RWPE2 (cell line): Measurements from ENCODE around the gene DNAL1.

Experiments used
- ATAC-seq: fragments of 200-7000 bp; cut with Tn5 transposase; 3 replicates; pipeline ENCODE4 v1.9.1; 2021; ENCODE audit warnings: low read depth
- DNase-seq: peaks from one replicate; pipeline ENCODE4 v3.0.0-alpha.2; 2020; ENCODE audit warnings: low spot score
- H3K27ac ChIP-seq: fragments of 450-650 bp; 2 replicates; pipeline ENCODE4 v1.5.1; 2017; ENCODE audit warnings: mild to moderate bottlenecking; ENCODE audit not compliant: poor library complexity, severe bottlenecking
- H3K27me3 ChIP-seq: fragments of 250-450 bp; sonication (Bioruptor Pico); 2 replicates; pipeline ENCODE4 v1.5.1; 2021; ENCODE audit warnings: mild to moderate bottlenecking, moderate library complexity; ENCODE audit not compliant: insufficient read depth, poor library complexity, severe bottlenecking
- H3K36me3 ChIP-seq: fragments of 250-450 bp; sonication (Bioruptor Pico); 2 replicates; pipeline ENCODE4 v1.5.1; 2020; ENCODE audit warnings: low read depth, mild to moderate bottlenecking, moderate library complexity
- H3K4me1 ChIP-seq: fragments of 250-450 bp; sonication (Bioruptor Pico); 2 replicates; pipeline ENCODE4 v1.5.1; 2021; ENCODE audit warnings: mild to moderate bottlenecking, moderate library complexity; ENCODE audit not compliant: insufficient read depth, poor library complexity, severe bottlenecking
- H3K4me3 ChIP-seq: fragments of 250-450 bp; sonication (Bioruptor Pico); 2 replicates; pipeline ENCODE4 v1.5.1; 2021; ENCODE audit warnings: mild to moderate bottlenecking, moderate library complexity; ENCODE audit not compliant: severe bottlenecking
- H3K9me3 ChIP-seq: fragments of 250-450 bp; sonication (Bioruptor Pico); 2 replicates; pipeline ENCODE4 v1.5.1; 2021; ENCODE audit warnings: mild to moderate bottlenecking, moderate library complexity; ENCODE audit not compliant: severe bottlenecking
- TF ChIP-seq, protein P1 (sequence below): fragments of 450-650 bp; IDR thresholded peaks from one replicate; pipeline ENCODE4 v1.5.1; 2017; ENCODE audit warnings: mild to moderate bottlenecking, moderate library complexity; ENCODE audit not compliant: poor library complexity, severe bottlenecking

The DNAL1 gene

DNA sequence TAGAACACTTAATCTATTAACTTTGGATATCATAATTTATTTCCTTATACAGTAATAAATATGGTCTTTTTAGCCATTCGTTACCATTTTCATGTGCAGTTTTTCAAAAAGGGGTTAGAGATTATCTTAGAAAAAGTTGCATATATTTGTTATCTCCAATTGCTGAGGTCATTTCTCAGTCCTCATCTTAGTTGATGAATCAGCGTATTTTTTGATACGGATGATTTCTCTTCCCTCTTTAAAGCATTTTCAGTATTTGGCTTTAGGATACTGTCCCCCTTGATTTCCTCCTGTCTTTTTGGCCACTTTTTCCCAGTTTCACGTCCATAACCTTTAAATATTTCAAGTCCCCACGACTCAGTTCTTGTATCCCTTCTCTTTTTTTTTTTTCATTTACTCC lies 21.8 kb downstream of the DNAL1 start:
- DNase-seq (no peak), ATAC-seq (no peak)
- TF ChIP-seq, protein P1, sequence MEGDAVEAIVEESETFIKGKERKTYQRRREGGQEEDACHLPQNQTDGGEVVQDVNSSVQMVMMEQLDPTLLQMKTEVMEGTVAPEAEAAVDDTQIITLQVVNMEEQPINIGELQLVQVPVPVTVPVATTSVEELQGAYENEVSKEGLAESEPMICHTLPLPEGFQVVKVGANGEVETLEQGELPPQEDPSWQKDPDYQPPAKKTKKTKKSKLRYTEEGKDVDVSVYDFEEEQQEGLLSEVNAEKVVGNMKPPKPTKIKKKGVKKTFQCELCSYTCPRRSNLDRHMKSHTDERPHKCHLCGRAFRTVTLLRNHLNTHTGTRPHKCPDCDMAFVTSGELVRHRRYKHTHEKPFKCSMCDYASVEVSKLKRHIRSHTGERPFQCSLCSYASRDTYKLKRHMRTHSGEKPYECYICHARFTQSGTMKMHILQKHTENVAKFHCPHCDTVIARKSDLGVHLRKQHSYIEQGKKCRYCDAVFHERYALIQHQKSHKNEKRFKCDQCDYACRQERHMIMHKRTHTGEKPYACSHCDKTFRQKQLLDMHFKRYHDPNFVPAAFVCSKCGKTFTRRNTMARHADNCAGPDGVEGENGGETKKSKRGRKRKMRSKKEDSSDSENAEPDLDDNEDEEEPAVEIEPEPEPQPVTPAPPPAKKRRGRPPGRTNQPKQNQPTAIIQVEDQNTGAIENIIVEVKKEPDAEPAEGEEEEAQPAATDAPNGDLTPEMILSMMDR = no peak
- Histone ChIP-seq H3K4me1 (peaks cover 11% of the 10 kb centered on the region), H3K27me3 (no peaks in the 10 kb centered on the region), H3K9me3 (no peaks in the 10 kb centered on the region), H3K36me3 (peaks cover 33% of the 10 kb centered on the region; the same call in 1 of the 2 replicates), H3K27ac (no peak overlapping the region), H3K4me3 (no peak overlapping the region)

DNA sequence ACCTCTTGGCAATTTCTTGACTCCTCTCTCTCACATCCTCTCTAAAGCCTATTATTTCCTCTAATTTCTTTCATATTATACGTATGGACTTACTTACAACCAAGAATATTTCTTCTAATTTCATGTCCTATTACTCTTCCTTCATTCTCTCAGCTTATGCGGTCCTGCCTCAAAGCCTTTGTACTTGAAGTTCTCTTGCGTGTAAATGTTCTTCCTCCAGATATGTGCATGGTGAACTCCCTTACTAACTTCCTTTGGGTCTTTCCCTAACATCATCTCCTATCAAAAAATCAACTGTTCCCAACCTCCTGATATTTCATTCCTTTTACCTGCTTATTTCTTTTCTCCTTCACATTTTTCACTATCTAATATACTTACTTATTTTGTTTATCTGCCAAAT lies 23.1 kb downstream of the DNAL1 start:
- Histone ChIP-seq H3K36me3 (peaks cover 35% of the 10 kb centered on the region; the same call in 1 of the 2 replicates), H3K4me3 (no peak overlapping the region), H3K27ac (no peak overlapping the region), H3K4me1 (peaks cover 2% of the 10 kb centered on the region), H3K9me3 (no peaks in the 10 kb centered on the region), H3K27me3 (no peaks in the 10 kb centered on the region)
- ATAC-seq = no peak
- TF ChIP-seq, protein P1 = no peak
- no peak for DNase-seq

DNA sequence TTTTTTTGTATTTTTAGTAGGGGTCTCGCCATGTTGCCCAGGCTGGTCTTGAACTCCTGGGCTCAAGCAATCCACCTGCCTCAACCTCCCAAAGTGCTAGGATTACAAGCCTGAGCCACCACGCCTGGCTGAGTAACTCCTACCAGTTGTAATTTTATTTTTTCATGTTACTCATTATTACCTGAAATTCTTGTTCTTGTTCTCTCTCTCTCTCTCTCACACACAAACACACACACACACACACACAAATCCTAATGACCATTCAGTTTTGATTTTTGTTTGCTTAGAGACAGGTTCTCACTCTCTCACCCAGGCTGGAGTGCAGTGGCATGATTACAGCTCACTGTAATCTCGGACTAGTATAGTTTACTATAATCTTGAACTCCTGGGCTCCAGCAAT lies 30.2 kb downstream of the DNAL1 start:
- DNase-seq (no peak), ATAC-seq (no peak)
- Histone ChIP-seq H3K4me3 (no peak overlapping the region), H3K36me3 (peaks cover 16% of the 10 kb centered on the region; the same call in 1 of the 2 replicates), H3K9me3 (no peaks in the 10 kb centered on the region), H3K4me1 (no peaks in the 10 kb centered on the region), H3K27ac (no peak overlapping the region), H3K27me3 (no peaks in the 10 kb centered on the region)
- TF ChIP-seq, protein P1 = no peak

DNA sequence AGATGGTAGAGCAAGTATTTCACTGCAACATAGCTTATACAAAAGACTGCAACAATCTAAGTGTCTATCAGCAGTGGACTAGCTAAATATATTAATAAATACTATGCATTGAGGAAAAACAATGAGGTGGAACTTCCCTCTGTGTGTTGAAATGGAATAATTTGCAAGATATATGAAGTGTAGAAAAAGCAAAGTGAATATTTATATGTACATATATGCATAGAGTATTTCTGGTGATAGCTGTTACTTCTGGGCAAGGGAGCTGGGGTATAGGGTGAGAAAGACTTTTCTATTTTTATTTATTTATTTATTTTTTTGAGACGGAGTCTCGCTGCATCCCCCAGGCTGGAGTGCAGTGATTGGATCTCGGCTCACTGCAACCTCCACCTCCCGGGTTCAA lies 33.9 kb downstream of the DNAL1 start:
- Histone ChIP-seq H3K9me3 (no peaks in the 10 kb centered on the region), H3K4me1 (no peaks in the 10 kb centered on the region), H3K36me3 (no peaks in the 10 kb centered on the region; the same call in 1 of the 2 replicates), H3K4me3 (no peak overlapping the region), H3K27me3 (no peaks in the 10 kb centered on the region), H3K27ac (no peak overlapping the region)
- ATAC-seq = no peak
- DNase-seq = no peak
- TF ChIP-seq, protein P1 = no peak

DNA sequence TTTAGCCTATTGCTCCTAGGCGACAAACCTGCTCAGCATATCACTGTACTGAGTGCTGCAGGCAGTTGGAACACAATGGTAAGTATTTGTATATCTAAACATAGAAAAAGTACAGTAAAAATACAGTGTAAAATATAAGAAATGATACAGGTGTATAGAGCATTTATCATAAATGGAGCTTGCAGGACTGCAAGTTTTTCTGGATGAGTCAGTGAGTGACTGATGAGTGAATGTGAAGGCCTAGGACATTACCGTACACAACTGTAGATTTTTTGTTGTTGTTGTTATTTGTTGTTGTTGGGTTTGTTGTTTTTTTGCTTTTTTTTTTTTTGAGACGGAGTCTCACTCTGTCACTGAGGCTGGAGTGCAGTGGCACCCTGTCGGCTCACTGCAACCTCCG lies 36.0 kb downstream of the DNAL1 start:
- H3K4me3 ChIP-seq = no peak overlapping the region
- no peaks in the 10 kb centered on the region for H3K4me1 ChIP-seq
- ATAC-seq (no peak), DNase-seq (no peak)
- H3K27ac ChIP-seq = no peak overlapping the region
- TF ChIP-seq, protein P1 = no peak
- H3K36me3 ChIP-seq = no peaks in the 10 kb centered on the region
- no peaks in the 10 kb centered on the region for H3K27me3 ChIP-seq
- H3K9me3 ChIP-seq = no peaks in the 10 kb centered on the region
